Caco-2 (cell line): ENCODE data around the gene WASHC2A. TPM values are rescaled to one million over a fixed set of nuclear protein-coding genes. Genes with fewer than 3 reads are reported as not detected.
A peak's percentile ranks its signal among the peaks of the same experiment; 100 is the strongest.
"Not testable (repeated sequence)": the region's sequence is repeated elsewhere in the genome, so short reads cannot be mapped to it uniquely, and the experiment has no call there.

Source experiments
- BruUV-seq: library from RNA; stranded (reverse); fragments of 400-500 nt; replicated peaks from 2 replicates; lab custom pipeline; 2021; lab: Mats Ljungman, UMichigan
- CTCF ChIA-PET: fragments of 300-600 bp; sonication (Branson Sonifier 250); formaldehyde crosslinking; loops from one replicate; lab custom pipeline; 2022; ENCODE audit warnings: antibody characterized with exemption; lab: Charles Lee
- POLR2A ChIA-PET: fragments of 300-600 bp; sonication (Branson Sonifier 250); formaldehyde crosslinking; loops from one replicate; lab custom pipeline; 2022; ENCODE audit warnings: antibody characterized with exemption; lab: Charles Lee
- DNase-seq, 2 experiments: peaks; one replicate each; pipeline versions ENCODE4 v3.0.0 to v3.0.0-alpha.2; 2020 to 2022
- H3K27me3 ChIP-seq: replicated peaks from 2 replicates; pipeline ENCODE4 v1.6.0; 2011; ENCODE audit warnings: low read length; ENCODE audit not compliant: control insufficient read depth, insufficient read depth
- H3K36me3 ChIP-seq: 2 replicates; pipeline ENCODE4 v1.5.1; 2011; ENCODE audit warnings: low read length; ENCODE audit not compliant: control insufficient read depth, insufficient read depth
- H3K4me1 ChIP-seq: fragments of 250-450 bp; sonication (Bioruptor Pico); 2 replicates; pipeline ENCODE4 v1.5.1; 2020; ENCODE audit warnings: mild to moderate bottlenecking
- H3K4me3 ChIP-seq: 2 replicates; pipeline ENCODE4 v1.5.1; 2011; ENCODE audit warnings: low read depth, mild to moderate bottlenecking, control low read depth, low read length
- H3K9me3 ChIP-seq: fragments of 250-450 bp; sonication (Bioruptor Pico); 2 replicates; pipeline ENCODE4 v1.5.1; 2020; ENCODE audit warnings: mild to moderate bottlenecking, moderate library complexity
- H3K27ac Mint-ChIP-seq: one replicate; pipeline ENCODE4 v1.8.0; 2022; ENCODE audit warnings: mixed read lengths; ENCODE audit not compliant: unreplicated experiment
- H3K27me3 Mint-ChIP-seq: one replicate; pipeline ENCODE4 v1.8.0; 2022; ENCODE audit warnings: mixed read lengths; ENCODE audit not compliant: insufficient read depth, unreplicated experiment
- H3K36me3 Mint-ChIP-seq: one replicate; pipeline ENCODE4 v1.8.0; 2022; ENCODE audit warnings: mild to moderate bottlenecking, mixed read lengths; ENCODE audit not compliant: insufficient read depth, unreplicated experiment
- H3K4me1 Mint-ChIP-seq: one replicate; pipeline ENCODE4 v1.8.0; 2022; ENCODE audit warnings: low read depth, mixed read lengths; ENCODE audit not compliant: unreplicated experiment
- H3K4me3 Mint-ChIP-seq: one replicate; pipeline ENCODE4 v1.8.0; 2022; ENCODE audit warnings: mild to moderate bottlenecking, moderate library complexity, mixed read lengths; ENCODE audit not compliant: unreplicated experiment
- H3K9me3 Mint-ChIP-seq: one replicate; pipeline ENCODE4 v1.8.0; 2022; ENCODE audit warnings: mixed read lengths; ENCODE audit not compliant: unreplicated experiment
- intact Hi-C: fragments of 100-400 bp; cut with micrococcal nuclease; formaldehyde crosslinking; loops from one replicate; pipeline ENCODE4 v1.10.0; 2022; ENCODE audit not compliant: unreplicated experiment
- total RNA-seq: library from RNA; stranded (reverse); gene quantifications from 2 replicates; pipeline ENCODE4 v1.2.3, GENCODE V29; 2022

Gene WASHC2A
- total RNA-seq, 1 experiment from 2014 or later, result 73.1 TPM

- H3K36me3 ChIP-seq, H3K27me3 ChIP-seq, H3K4me3 ChIP-seq, BruUV-seq, H3K36me3 Mint-ChIP-seq, POLR2A ChIA-PET, H3K9me3 ChIP-seq, intact Hi-C loops, DNase-seq, H3K9me3 Mint-ChIP-seq, H3K27me3 Mint-ChIP-seq: not testable (repeated sequence)
- peaks cover 38% of the 10 kb centered on the region for H3K4me1 ChIP-seq
- Mint-ChIP-seq H3K4me1 (peaks cover 45% of the 10 kb centered on the region), H3K27ac (peak overlapping the region; percentile 86), H3K4me3 (peak overlapping the region; percentile 64)
- CTCF ChIA-PET, result interaction anchor here (0.6 kb wide), 1 partner anchor 217 kb away, joined by 8 read pairs; no protein-coding TSS in a partner anchor
These were observed 12.1 kb upstream of the WASHC2A start for GRCh38 chr10:50055494-50056292.

- H3K36me3 ChIP-seq, intact Hi-C loops, H3K36me3 Mint-ChIP-seq, BruUV-seq, H3K27me3 ChIP-seq, H3K27me3 Mint-ChIP-seq, H3K9me3 ChIP-seq, H3K9me3 Mint-ChIP-seq, H3K4me3 ChIP-seq, POLR2A ChIA-PET, CTCF ChIA-PET: not testable (repeated sequence)
- H3K4me1 ChIP-seq, result peaks cover 38% of the 10 kb centered on the region
- Mint-ChIP-seq H3K4me1 (peaks cover 44% of the 10 kb centered on the region), H3K27ac (peak overlapping the region; percentile 86), H3K4me3 (peak overlapping the region; percentile 69)
- peak; percentile 50 to 58 for DNase-seq
These were observed 11.1 kb upstream of the WASHC2A start for GRCh38 chr10:50056654-50057053.

- POLR2A ChIA-PET, intact Hi-C loops, BruUV-seq, H3K9me3 Mint-ChIP-seq, H3K4me3 ChIP-seq, CTCF ChIA-PET, H3K27me3 Mint-ChIP-seq, H3K27me3 ChIP-seq, DNase-seq, H3K36me3 ChIP-seq, H3K36me3 Mint-ChIP-seq, H3K9me3 ChIP-seq, H3K27ac Mint-ChIP-seq, H3K4me3 Mint-ChIP-seq: not testable (repeated sequence)
- peaks cover 23% of the 10 kb centered on the region for H3K4me1 ChIP-seq
- peaks cover 34% of the 10 kb centered on the region for H3K4me1 Mint-ChIP-seq
These were observed 9.0 kb upstream of the WASHC2A start for GRCh38 chr10:50058727-50059126.

GRCh38 chr10:50059946-50060345, 7.8 kb upstream of the WASHC2A start:
- H3K9me3 Mint-ChIP-seq, H3K4me3 Mint-ChIP-seq, POLR2A ChIA-PET, H3K36me3 Mint-ChIP-seq, H3K27me3 Mint-ChIP-seq, intact Hi-C loops, H3K27ac Mint-ChIP-seq, H3K36me3 ChIP-seq, DNase-seq, H3K27me3 ChIP-seq, BruUV-seq, CTCF ChIA-PET, H3K9me3 ChIP-seq, H3K4me3 ChIP-seq: not testable (repeated sequence)
- H3K4me1 ChIP-seq, result peaks cover 18% of the 10 kb centered on the region
- peaks cover 32% of the 10 kb centered on the region for H3K4me1 Mint-ChIP-seq

- H3K4me3 ChIP-seq, H3K36me3 Mint-ChIP-seq, H3K27ac Mint-ChIP-seq, H3K4me3 Mint-ChIP-seq, H3K27me3 ChIP-seq, H3K36me3 ChIP-seq, CTCF ChIA-PET, H3K4me1 ChIP-seq, BruUV-seq, DNase-seq, H3K9me3 Mint-ChIP-seq, POLR2A ChIA-PET, H3K9me3 ChIP-seq, H3K27me3 Mint-ChIP-seq, intact Hi-C loops: not testable (repeated sequence)
- H3K4me1 Mint-ChIP-seq, result peaks cover 20% of the 10 kb centered on the region
These were observed 6.2 kb upstream of the WASHC2A start for GRCh38 chr10:50061548-50061947.
